ENCODE data around the gene AK8. TPM values are rescaled to one million over a fixed set of nuclear protein-coding genes. Genes with fewer than 3 reads are reported as not detected.

Gene AK8
- total and polyA plus RNA-seq, 2 experiments from 2014 or later = 0.14 to 0.78 TPM

DNA sequence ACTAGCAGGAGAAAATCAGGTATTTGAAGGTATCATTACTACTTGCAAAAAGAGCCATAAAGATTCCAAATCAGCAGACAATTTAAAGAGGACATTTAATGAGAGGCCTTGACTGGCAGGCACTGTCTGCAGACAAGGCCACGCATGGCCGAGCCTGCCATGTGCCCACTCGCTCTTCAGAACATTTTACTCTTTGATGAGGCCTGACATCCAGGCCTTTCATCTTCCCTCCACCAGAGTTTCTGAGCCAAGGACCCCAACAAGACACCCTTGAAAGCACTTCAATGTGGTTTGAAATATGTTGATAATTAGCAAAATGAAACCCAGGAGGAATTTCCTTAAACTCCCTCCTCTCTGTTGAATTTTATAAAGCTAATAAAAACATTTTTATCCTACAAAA, 16.4 kb downstream of the AK8 start:
- no peaks in the 10 kb centered on the region for H3K27me3 ChIP-seq (ENCODE audit: insufficient read depth)
- no peaks in the 10 kb centered on the region for H4K20me1 ChIP-seq (replicated peaks; ENCODE audit: insufficient read depth)
- no peak overlapping the region for H3K4me3 ChIP-seq
- H3K36me3 Mint-ChIP-seq (ENCODE audit: low read depth) = no peaks in the 10 kb centered on the region
- H3F3A ChIP-seq (replicated peaks; ENCODE audit: low read depth) = no peaks in the 10 kb centered on the region
- H3K79me2 ChIP-seq (replicated peaks; ENCODE audit: insufficient read depth) = no peaks in the 10 kb centered on the region
- no peak for TF ChIP-seq NANOG (IDR thresholded peaks at IDR 0.05; ENCODE audit: borderline replicate concordance)
- no peak for TF ChIP-seq STAT1 (IDR thresholded peaks at IDR 0.05; ENCODE audit: unreplicated experiment)
- TF ChIP-seq EZH2 (IDR thresholded peaks at IDR 0.05; ENCODE audit: low read depth, unreplicated experiment) = no peak
- no peak for TF ChIP-seq CREB1 (CRISPR knock-in tag; IDR thresholded peaks at IDR 0.05; ENCODE audit: low read depth)
- TF ChIP-seq, protein P1, sequence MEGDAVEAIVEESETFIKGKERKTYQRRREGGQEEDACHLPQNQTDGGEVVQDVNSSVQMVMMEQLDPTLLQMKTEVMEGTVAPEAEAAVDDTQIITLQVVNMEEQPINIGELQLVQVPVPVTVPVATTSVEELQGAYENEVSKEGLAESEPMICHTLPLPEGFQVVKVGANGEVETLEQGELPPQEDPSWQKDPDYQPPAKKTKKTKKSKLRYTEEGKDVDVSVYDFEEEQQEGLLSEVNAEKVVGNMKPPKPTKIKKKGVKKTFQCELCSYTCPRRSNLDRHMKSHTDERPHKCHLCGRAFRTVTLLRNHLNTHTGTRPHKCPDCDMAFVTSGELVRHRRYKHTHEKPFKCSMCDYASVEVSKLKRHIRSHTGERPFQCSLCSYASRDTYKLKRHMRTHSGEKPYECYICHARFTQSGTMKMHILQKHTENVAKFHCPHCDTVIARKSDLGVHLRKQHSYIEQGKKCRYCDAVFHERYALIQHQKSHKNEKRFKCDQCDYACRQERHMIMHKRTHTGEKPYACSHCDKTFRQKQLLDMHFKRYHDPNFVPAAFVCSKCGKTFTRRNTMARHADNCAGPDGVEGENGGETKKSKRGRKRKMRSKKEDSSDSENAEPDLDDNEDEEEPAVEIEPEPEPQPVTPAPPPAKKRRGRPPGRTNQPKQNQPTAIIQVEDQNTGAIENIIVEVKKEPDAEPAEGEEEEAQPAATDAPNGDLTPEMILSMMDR (conservative IDR thresholded peaks at IDR 0.05; ENCODE audit: low read depth in 2 of 2) = no peak
- no peak for TF ChIP-seq REST (IDR thresholded peaks at IDR 0.05; ENCODE audit: unreplicated experiment)
- TF ChIP-seq POLR2AphosphoS5 (IDR thresholded peaks at IDR 0.05; ENCODE audit: low read depth) = no peak
- no peak for TF ChIP-seq ZNF331 (CRISPR knock-in tag; IDR thresholded peaks at IDR 0.05; ENCODE audit: low read depth)
- no peak for TF ChIP-seq JUNB (IDR thresholded peaks at IDR 0.05; ENCODE audit: unreplicated experiment)
- no peak for TF ChIP-seq ETS1 (IDR thresholded peaks at IDR 0.05)
- no peak for TF ChIP-seq EZH2phosphoT487 (IDR thresholded peaks at IDR 0.05; ENCODE audit: unreplicated experiment)
- no peak for TF ChIP-seq ZNF462 (CRISPR knock-in tag; IDR thresholded peaks at IDR 0.05)
- peak overlapping the region; percentile 59; the same call in 1 of the 2 replicates for H3K27ac Mint-ChIP-seq
- H3K9me3 Mint-ChIP-seq = no peaks in the 10 kb centered on the region
- peaks cover 24% of the 10 kb centered on the region for H3K4me1 Mint-ChIP-seq
- peaks cover 4% of the 10 kb centered on the region for H3K27me3 Mint-ChIP-seq (ENCODE audit: insufficient read depth, low read depth, poor library complexity)
- H3K4me2 ChIP-seq = no peak overlapping the region
- DNase-seq (ENCODE audit: low spot score) (no peak), ATAC-seq (no peak)
- H3K36me3 ChIP-seq (ENCODE audit: insufficient read depth) = no peaks in the 10 kb centered on the region
- no peak overlapping the region for H2AFZ ChIP-seq
- H3K4me3 Mint-ChIP-seq = no peak overlapping the region
- H3K4me1 ChIP-seq (ENCODE audit: insufficient read depth) = peaks cover 9% of the 10 kb centered on the region; the same call in 1 of the 2 replicates
- H3K9me2 ChIP-seq (ENCODE audit: insufficient read depth) = peaks cover 5% of the 10 kb centered on the region; the same call in 1 of the 2 replicates
- no peak overlapping the region for H3K27ac ChIP-seq (ENCODE audit: low read depth)

Measured in GM23338 (cell line).